Esophagus muscularis mucosa (tissue), 4 donors: Measurements from ENCODE around the gene MXRA8.

Experiments
- CTCF ChIP-seq, 3 experiments: fragments of 200-600 bp in 2 of 3; fragments of 450-650 bp in 1 of 3; sonication (generic) in 2 of 3; IDR thresholded peaks; one replicate each; pipeline ENCODE4 v1.5.1; 2017 to 2019; ENCODE audit warnings: antibody characterized with exemption in 3 of 3, mild to moderate bottlenecking in 2 of 3, moderate library complexity in 1 of 3
- EP300 ChIP-seq: sonication (generic); formaldehyde crosslinking; IDR thresholded peaks from one replicate; pipeline ENCODE4 v1.6.1; 2017; ENCODE audit warnings: antibody characterized with exemption
- POLR2A ChIP-seq: fragments of 450-650 bp; IDR thresholded peaks from one replicate; pipeline ENCODE4 v1.6.1; 2017; ENCODE audit warnings: antibody characterized with exemption, moderate library complexity, mild to moderate bottlenecking, low read depth
- POLR2AphosphoS5 ChIP-seq, 2 donors: sonication (generic); formaldehyde crosslinking; IDR thresholded peaks; one replicate each; pipeline ENCODE4 v1.6.1; 2017; ENCODE audit warnings: antibody characterized with exemption in 2 of 2

- TF ChIP-seq POLR2A (no peak), CTCF (IDR thresholded peaks at IDR 0.05) (no peak), POLR2AphosphoS5 (IDR thresholded peaks at IDR 0.05) (no peak), EP300 (no peak)
These were observed 5.9 kb upstream of the MXRA8 start for GRCh38 chr1:1364266-1364665.
